Measurements from ENCODE around the gene ASIC2.

Gene ASIC2

GRCh38 chr17:33228548-33228947, 64.5 kb downstream of the ASIC2 start:
- Histone ChIP-seq H3K36me3 (ENCODE audit: control insufficient read depth in 2 of 2, insufficient read depth in 2 of 2, low read length in 2 of 2) (no peaks in the 10 kb centered on the region), H3K9ac (ENCODE audit: low read length in 2 of 2) (no peak overlapping the region), H3K4me3 (ENCODE audit: low read length in 2 of 2) (no peak overlapping the region), H3K9me3 (ENCODE audit: control insufficient read depth in 2 of 2, low read length in 2 of 2) (no peaks in the 10 kb centered on the region), H3K4me1 (ENCODE audit: control insufficient read depth, insufficient read depth, low read length) (peaks cover 2% of the 10 kb centered on the region), H3K27me3 (ENCODE audit: control insufficient read depth in 1 of 2, insufficient read depth in 2 of 2, low read length in 2 of 2) (no peaks in the 10 kb centered on the region), H3K27ac (ENCODE audit: low read length) (no peak overlapping the region)

- H3K27me3 ChIP-seq (ENCODE audit: control insufficient read depth in 1 of 2, insufficient read depth in 2 of 2, low read length in 2 of 2), result no peaks in the 10 kb centered on the region
- no peak overlapping the region for H3K9ac ChIP-seq (ENCODE audit: low read length in 2 of 2)
- H3K36me3 ChIP-seq (ENCODE audit: control insufficient read depth in 2 of 2, insufficient read depth in 2 of 2, low read length in 2 of 2), result no peaks in the 10 kb centered on the region
- no peak overlapping the region for H3K27ac ChIP-seq (ENCODE audit: low read length)
- H3K4me1 ChIP-seq (ENCODE audit: control insufficient read depth, insufficient read depth, low read length), result peaks cover 2% of the 10 kb centered on the region
- H3K4me3 ChIP-seq (ENCODE audit: low read length in 2 of 2), result no peak overlapping the region
- H3K9me3 ChIP-seq (ENCODE audit: control insufficient read depth in 2 of 2, low read length in 2 of 2), result no peaks in the 10 kb centered on the region
Measured at GRCh38 chr17:33227911-33228310, 65.2 kb downstream of the ASIC2 start.

DNA sequence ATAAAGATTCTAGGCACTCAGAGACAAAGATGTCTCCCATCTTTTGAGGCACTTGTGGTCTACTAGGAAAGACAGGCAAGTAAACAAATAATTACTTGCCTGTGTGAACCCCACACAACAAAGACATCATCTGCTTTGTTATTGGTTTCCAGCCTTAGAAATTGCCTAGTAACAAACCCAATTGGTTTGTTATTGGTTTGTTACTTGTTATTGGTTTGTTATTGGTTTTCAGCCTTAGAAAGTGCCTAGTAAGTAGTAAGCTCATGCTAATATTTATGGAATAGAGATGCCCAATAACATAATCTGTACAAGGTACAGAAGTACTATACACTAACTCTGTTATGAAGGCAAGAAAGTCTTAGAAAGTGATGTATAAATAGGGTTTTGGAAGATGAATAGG, 67.1 kb downstream of the ASIC2 start:
- Histone ChIP-seq H3K9me3 (ENCODE audit: control insufficient read depth in 2 of 2, low read length in 2 of 2) (no peaks in the 10 kb centered on the region), H3K27me3 (ENCODE audit: control insufficient read depth in 1 of 2, insufficient read depth in 2 of 2, low read length in 2 of 2) (no peaks in the 10 kb centered on the region), H3K36me3 (ENCODE audit: control insufficient read depth in 2 of 2, insufficient read depth in 2 of 2, low read length in 2 of 2) (no peaks in the 10 kb centered on the region), H3K4me3 (ENCODE audit: low read length in 2 of 2) (no peak overlapping the region), H3K27ac (ENCODE audit: low read length) (no peak overlapping the region), H3K9ac (ENCODE audit: low read length in 2 of 2) (no peak overlapping the region), H3K4me1 (ENCODE audit: control insufficient read depth, insufficient read depth, low read length) (no peaks in the 10 kb centered on the region)

DNA sequence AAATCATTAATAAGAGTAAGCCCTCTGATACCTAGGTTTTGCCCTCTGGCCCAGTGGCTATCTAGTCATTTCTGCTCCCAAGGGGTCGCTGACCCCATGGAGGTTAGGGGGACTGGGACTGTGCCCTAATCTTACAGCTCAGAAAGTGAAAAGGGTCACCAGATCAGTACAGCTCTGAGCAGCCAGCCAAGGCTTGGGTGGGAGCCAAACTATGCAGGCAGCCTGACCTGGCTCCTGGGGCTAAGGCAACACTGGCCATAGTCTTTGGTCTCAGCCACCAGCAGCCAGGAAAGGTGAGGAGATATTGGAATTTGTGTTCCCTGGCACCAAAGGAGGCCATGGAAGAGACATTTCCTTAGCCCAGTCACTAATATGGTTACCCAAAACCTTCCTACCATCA, 67.6 kb downstream of the ASIC2 start:
- Histone ChIP-seq H3K9me3 (ENCODE audit: control insufficient read depth in 2 of 2, low read length in 2 of 2) (no peaks in the 10 kb centered on the region), H3K4me1 (ENCODE audit: control insufficient read depth, insufficient read depth, low read length) (no peaks in the 10 kb centered on the region), H3K27me3 (ENCODE audit: control insufficient read depth in 1 of 2, insufficient read depth in 2 of 2, low read length in 2 of 2) (no peaks in the 10 kb centered on the region), H3K36me3 (ENCODE audit: control insufficient read depth in 2 of 2, insufficient read depth in 2 of 2, low read length in 2 of 2) (no peaks in the 10 kb centered on the region), H3K27ac (ENCODE audit: low read length) (no peak overlapping the region), H3K9ac (ENCODE audit: low read length in 2 of 2) (no peak overlapping the region), H3K4me3 (ENCODE audit: low read length in 2 of 2) (no peak overlapping the region)

DNA sequence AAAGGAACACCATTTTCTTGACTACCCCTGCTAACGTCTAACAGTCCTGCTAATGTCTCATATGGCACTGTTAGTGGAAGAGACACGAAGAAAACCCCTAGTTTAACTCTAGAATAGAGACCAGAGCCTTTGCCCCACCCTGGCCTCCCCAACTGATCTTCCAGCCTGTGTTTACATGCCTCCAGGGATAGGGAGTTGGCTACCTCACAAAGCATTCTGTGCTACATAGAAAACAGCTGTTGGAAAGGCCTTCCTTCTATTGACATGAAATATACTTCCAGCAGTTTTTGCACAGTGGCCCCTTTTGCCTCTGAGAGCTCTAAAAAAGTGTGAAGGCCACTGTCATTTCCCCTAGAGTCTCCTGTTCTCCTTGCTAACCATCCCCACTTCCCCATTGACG, 73.1 kb downstream of the ASIC2 start:
- no peaks in the 10 kb centered on the region for H3K9me3 ChIP-seq (ENCODE audit: control insufficient read depth in 2 of 2, low read length in 2 of 2)
- H3K27ac ChIP-seq (ENCODE audit: low read length), result no peak overlapping the region
- no peak overlapping the region for H3K9ac ChIP-seq (ENCODE audit: low read length in 2 of 2)
- H3K4me1 ChIP-seq (ENCODE audit: control insufficient read depth, insufficient read depth, low read length), result no peaks in the 10 kb centered on the region
- no peak overlapping the region for H3K4me3 ChIP-seq (ENCODE audit: low read length in 2 of 2)
- no peaks in the 10 kb centered on the region for H3K36me3 ChIP-seq (ENCODE audit: control insufficient read depth in 2 of 2, insufficient read depth in 2 of 2, low read length in 2 of 2)
- peaks cover 4 to 7% of the 10 kb centered on the region in 2 donors for H3K27me3 ChIP-seq (ENCODE audit: control insufficient read depth in 1 of 2, insufficient read depth in 2 of 2, low read length in 2 of 2)

DNA sequence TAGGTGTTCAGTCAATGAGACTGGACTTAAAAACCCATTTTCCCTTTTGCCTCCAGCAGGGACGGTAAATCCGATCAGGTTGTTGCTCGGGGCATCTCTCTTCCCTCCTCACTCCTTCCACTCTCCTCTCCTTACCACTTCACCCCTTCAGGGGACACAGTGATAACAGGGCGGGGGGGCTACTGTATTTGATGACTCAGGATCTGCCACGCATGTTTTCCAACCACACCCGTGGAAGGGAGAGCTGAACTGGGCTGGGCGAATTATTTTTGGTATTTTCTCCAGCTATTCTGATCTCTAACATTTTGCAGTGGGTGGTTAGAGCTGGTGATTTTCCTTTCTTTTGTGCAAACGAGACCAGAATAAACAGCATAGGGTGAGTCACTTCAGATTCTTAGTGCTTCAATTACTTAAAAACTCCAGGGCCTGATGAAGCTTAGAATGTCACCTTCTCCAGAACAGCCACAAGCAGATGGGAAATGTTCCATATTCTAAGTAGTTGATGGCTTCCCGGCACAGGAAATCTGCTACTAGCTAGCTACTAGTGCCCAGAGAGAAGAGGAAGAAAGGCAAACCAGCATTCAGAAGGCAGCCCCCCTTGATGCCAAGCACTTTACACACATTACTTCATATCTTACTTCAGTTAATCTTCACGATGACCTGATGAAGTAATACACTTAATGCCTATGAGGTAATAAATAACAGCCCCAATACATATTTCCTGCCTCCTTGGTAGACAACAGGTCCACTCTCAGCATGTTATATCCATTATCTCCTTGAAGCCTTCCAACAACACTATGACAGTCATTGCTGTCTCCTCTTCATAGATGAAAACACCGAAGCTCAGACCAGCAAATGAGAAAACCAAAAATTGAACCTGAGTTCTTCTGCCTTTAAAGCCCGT, 74.1 kb downstream of the ASIC2 start:
- peaks cover 6 to 12% of the 10 kb centered on the region in 2 donors for H3K27me3 ChIP-seq (ENCODE audit: control insufficient read depth in 1 of 2, insufficient read depth in 2 of 2, low read length in 2 of 2)
- H3K27ac ChIP-seq (ENCODE audit: low read length), result no peak overlapping the region
- H3K36me3 ChIP-seq (ENCODE audit: control insufficient read depth in 2 of 2, insufficient read depth in 2 of 2, low read length in 2 of 2), result no peaks in the 10 kb centered on the region
- no peaks in the 10 kb centered on the region for H3K4me1 ChIP-seq (ENCODE audit: control insufficient read depth, insufficient read depth, low read length)
- no peak overlapping the region for H3K4me3 ChIP-seq (ENCODE audit: low read length in 2 of 2)
- H3K9ac ChIP-seq (ENCODE audit: low read length in 2 of 2), result no peak overlapping the region
- no peaks in the 10 kb centered on the region for H3K9me3 ChIP-seq (ENCODE audit: control insufficient read depth in 2 of 2, low read length in 2 of 2)

GRCh38 chr17:33217891-33218290, 75.2 kb downstream of the ASIC2 start:
- H3K4me1 ChIP-seq (ENCODE audit: control insufficient read depth, insufficient read depth, low read length), result no peaks in the 10 kb centered on the region
- no peak overlapping the region for H3K9ac ChIP-seq (ENCODE audit: low read length in 2 of 2)
- H3K36me3 ChIP-seq (ENCODE audit: control insufficient read depth in 2 of 2, insufficient read depth in 2 of 2, low read length in 2 of 2), result no peaks in the 10 kb centered on the region
- no peak overlapping the region for H3K4me3 ChIP-seq (ENCODE audit: low read length in 2 of 2)
- H3K9me3 ChIP-seq (ENCODE audit: control insufficient read depth in 2 of 2, low read length in 2 of 2), result no peaks in the 10 kb centered on the region
- peaks cover 11 to 12% of the 10 kb centered on the region in 2 donors for H3K27me3 ChIP-seq (ENCODE audit: control insufficient read depth in 1 of 2, insufficient read depth in 2 of 2, low read length in 2 of 2)
- no peak overlapping the region for H3K27ac ChIP-seq (ENCODE audit: low read length)

- no peaks in the 10 kb centered on the region for H3K4me1 ChIP-seq (ENCODE audit: control insufficient read depth, insufficient read depth, low read length)
- H3K9me3 ChIP-seq (ENCODE audit: control insufficient read depth in 2 of 2, low read length in 2 of 2), result no peaks in the 10 kb centered on the region
- H3K9ac ChIP-seq (ENCODE audit: low read length in 2 of 2), result no peak overlapping the region
- peaks cover 12 to 17% of the 10 kb centered on the region in 2 donors for H3K27me3 ChIP-seq (ENCODE audit: control insufficient read depth in 1 of 2, insufficient read depth in 2 of 2, low read length in 2 of 2)
- H3K27ac ChIP-seq (ENCODE audit: low read length), result no peak overlapping the region
- no peaks in the 10 kb centered on the region for H3K36me3 ChIP-seq (ENCODE audit: control insufficient read depth in 2 of 2, insufficient read depth in 2 of 2, low read length in 2 of 2)
- H3K4me3 ChIP-seq (ENCODE audit: low read length in 2 of 2), result no peak overlapping the region
Measured at GRCh38 chr17:33214996-33215395, 78.1 kb downstream of the ASIC2 start.

DNA sequence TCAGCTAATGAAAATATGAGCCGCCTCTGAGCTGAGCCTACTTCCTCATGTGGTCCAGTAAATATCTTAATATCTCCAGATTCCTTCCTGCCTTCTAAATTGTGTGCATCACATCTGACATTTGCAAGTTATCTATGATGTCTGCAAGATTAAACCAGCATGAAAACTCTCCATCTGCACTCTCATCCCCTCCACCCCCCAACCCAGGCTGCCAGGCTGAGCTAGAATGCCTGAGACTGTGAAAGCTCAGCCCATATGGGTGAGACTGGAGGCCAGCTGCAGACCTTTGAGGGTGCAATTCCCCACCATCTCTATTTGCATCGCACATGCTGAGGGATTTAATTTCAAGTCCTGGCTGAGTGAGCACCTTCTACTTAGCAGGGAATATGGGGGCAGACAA, 82.8 kb downstream of the ASIC2 start:
- Histone ChIP-seq H3K27ac (ENCODE audit: low read length) (no peak overlapping the region), H3K9ac (ENCODE audit: low read length in 2 of 2) (no peak overlapping the region), H3K9me3 (ENCODE audit: control insufficient read depth in 2 of 2, low read length in 2 of 2) (no peaks in the 10 kb centered on the region), H3K4me3 (ENCODE audit: low read length in 2 of 2) (no peak overlapping the region), H3K36me3 (ENCODE audit: control insufficient read depth in 2 of 2, insufficient read depth in 2 of 2, low read length in 2 of 2) (no peaks in the 10 kb centered on the region), H3K27me3 (ENCODE audit: control insufficient read depth in 1 of 2, insufficient read depth in 2 of 2, low read length in 2 of 2) (peaks cover 5 to 12% of the 10 kb centered on the region in 2 donors), H3K4me1 (ENCODE audit: control insufficient read depth, insufficient read depth, low read length) (no peaks in the 10 kb centered on the region)

DNA sequence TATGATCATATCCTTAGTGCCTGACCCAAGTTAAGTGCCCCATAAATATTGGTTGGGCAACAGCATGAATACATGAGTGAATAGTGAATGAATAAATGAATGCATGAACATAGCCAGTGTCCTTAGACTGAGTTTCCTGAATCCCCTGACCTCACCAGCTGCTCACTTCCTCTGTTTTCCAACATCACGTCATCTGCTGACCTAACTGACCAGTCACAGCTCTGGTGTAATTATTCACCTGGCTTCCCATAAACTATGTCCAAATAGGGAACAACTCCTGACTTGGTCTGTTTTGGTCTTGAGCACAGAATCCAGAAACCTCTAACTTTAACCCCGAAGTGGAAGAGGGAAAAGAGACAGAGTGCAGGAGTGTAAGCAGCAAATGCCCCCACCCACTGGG, 83.4 kb downstream of the ASIC2 start:
- H3K4me1 ChIP-seq (ENCODE audit: control insufficient read depth, insufficient read depth, low read length), result no peaks in the 10 kb centered on the region
- no peaks in the 10 kb centered on the region for H3K9me3 ChIP-seq (ENCODE audit: control insufficient read depth in 2 of 2, low read length in 2 of 2)
- H3K9ac ChIP-seq (ENCODE audit: low read length in 2 of 2), result no peak overlapping the region
- H3K27me3 ChIP-seq (ENCODE audit: control insufficient read depth in 1 of 2, insufficient read depth in 2 of 2, low read length in 2 of 2), result peaks cover 3 to 12% of the 10 kb centered on the region in 2 donors
- H3K27ac ChIP-seq (ENCODE audit: low read length), result no peak overlapping the region
- no peaks in the 10 kb centered on the region for H3K36me3 ChIP-seq (ENCODE audit: control insufficient read depth in 2 of 2, insufficient read depth in 2 of 2, low read length in 2 of 2)
- no peak overlapping the region for H3K4me3 ChIP-seq (ENCODE audit: low read length in 2 of 2)

DNA sequence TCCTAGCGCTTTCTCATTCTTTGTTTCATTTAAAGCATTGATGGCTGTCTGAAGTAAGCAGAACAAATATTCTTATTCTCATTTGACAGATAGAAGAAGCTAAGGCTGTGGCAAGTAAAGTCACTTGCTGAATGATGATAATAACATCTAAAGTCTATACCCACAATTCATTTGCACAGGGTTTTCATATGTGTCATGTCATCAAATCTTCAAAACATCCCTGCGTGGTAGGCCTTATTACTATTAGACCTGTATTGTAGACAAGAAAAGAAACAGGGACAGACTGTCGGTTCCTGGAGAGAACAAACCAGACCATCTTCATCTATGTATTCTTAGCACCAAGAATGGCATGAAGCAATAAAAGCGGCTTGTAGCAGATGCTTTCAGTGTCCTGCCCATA, 85.9 kb downstream of the ASIC2 start:
- no peak overlapping the region for H3K4me3 ChIP-seq (ENCODE audit: low read length in 2 of 2)
- H3K4me1 ChIP-seq (ENCODE audit: control insufficient read depth, insufficient read depth, low read length), result no peaks in the 10 kb centered on the region
- no peaks in the 10 kb centered on the region for H3K36me3 ChIP-seq (ENCODE audit: control insufficient read depth in 2 of 2, insufficient read depth in 2 of 2, low read length in 2 of 2)
- peaks cover 2 to 17% of the 10 kb centered on the region in 2 donors for H3K27me3 ChIP-seq (ENCODE audit: control insufficient read depth in 1 of 2, insufficient read depth in 2 of 2, low read length in 2 of 2)
- no peak overlapping the region for H3K27ac ChIP-seq (ENCODE audit: low read length)
- H3K9ac ChIP-seq (ENCODE audit: low read length in 2 of 2), result no peak overlapping the region
- H3K9me3 ChIP-seq (ENCODE audit: control insufficient read depth in 2 of 2, low read length in 2 of 2), result no peaks in the 10 kb centered on the region

Data from stomach smooth muscle (tissue), 2 donors.